ENCODE results near the gene TCERG1L.

DNA sequence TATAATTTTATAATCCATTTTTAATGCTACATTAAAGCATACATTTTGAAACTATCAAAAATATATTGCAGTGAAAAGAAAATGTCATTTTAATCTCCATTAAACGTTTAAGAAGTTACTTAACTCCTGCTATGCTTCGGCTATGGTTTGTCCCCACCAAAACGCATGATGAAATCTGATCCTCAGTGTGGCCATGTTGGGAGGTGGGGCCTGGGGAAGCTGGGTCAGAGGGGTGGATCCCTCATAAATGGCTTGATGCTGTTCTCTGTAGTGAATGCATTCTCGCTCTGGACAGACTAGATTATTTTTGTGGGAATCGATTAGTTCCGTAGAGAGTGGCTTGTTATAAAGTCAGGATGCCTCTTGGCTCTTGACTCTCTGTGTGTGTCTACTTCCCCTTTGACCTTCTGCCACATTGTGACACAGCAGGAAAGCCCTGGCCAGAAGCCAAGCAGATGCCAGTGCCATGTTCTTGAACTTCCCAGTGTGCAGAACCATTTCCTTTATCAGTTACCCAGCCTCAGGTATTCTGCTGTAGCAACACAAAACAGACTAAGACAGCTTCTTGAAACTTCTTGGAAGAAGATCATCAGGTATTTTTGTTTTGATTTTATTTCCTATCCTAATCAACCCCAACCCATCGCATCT, 77.8 kb downstream of the TCERG1L start:
- no peak for TF ChIP-seq POLR2A (IDR thresholded peaks at IDR 0.05)
- TF ChIP-seq, protein P1, sequence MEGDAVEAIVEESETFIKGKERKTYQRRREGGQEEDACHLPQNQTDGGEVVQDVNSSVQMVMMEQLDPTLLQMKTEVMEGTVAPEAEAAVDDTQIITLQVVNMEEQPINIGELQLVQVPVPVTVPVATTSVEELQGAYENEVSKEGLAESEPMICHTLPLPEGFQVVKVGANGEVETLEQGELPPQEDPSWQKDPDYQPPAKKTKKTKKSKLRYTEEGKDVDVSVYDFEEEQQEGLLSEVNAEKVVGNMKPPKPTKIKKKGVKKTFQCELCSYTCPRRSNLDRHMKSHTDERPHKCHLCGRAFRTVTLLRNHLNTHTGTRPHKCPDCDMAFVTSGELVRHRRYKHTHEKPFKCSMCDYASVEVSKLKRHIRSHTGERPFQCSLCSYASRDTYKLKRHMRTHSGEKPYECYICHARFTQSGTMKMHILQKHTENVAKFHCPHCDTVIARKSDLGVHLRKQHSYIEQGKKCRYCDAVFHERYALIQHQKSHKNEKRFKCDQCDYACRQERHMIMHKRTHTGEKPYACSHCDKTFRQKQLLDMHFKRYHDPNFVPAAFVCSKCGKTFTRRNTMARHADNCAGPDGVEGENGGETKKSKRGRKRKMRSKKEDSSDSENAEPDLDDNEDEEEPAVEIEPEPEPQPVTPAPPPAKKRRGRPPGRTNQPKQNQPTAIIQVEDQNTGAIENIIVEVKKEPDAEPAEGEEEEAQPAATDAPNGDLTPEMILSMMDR (IDR thresholded peaks at IDR 0.05) = no peak

Measured in tibial nerve (tissue), 3 donors.